Measurements from ENCODE around the gene MAGT1.
"Not testable (repeated sequence)": the region's sequence is repeated elsewhere in the genome, so short reads cannot be mapped to it uniquely, and the experiment has no call there.

The MAGT1 gene

DNA sequence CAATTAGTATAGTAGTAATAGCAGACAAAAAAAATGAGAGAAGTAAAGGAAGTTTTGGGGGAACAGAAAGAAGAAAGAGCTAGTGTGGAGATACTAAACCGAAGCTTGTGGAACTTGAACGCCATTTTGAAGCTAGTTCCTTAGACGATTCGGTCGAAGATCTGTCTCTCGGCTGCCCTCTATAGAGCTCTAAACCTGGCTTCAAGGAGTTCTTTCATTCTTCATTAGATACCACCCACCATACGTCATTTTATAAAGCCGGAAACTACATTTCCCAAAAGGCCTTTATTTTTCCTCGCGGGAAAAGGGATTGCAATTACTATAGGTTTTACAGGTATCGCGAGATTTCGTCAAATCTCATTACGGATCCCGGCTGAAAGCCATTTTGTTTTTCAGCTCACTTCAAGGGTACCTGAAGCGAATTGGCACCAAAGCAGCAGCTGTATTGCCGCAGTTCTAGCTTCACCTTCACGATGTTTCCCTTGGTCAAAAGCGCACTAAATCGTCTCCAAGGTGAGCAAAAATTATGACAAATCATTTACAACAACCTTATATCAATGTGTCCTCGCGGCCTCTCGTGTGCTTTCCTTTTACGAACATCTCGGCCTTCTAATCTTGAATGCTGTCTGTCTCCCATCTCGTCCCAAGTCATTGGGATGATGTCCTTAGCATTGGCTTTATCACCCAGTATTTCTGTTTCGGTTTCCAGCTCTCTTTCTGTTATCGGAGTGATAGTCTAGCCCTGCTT is 4.0 kb upstream of the MAGT1 start, which contains the start of gene COX7B:
COX7B (plus strand) TSS at position 388 of the 748 bp plus-strand sequence; CDS start at position 474, 86 bp downstream.
- H4K8ac ChIP-seq (ENCODE audit: low read depth, low read length) = peak within 1 kb of the TSS; percentile 56
- no peak within 1 kb of the TSS for H2AK5ac ChIP-seq (ENCODE audit: low read length)
- H3K4ac ChIP-seq (ENCODE audit: low read depth, low read length) = no peak within 1 kb of the TSS
- no peak within 1 kb of the TSS for H4K5ac ChIP-seq (ENCODE audit: low read length)
- peak within 1 kb of the TSS; percentile 76 for H3K27ac ChIP-seq (ENCODE audit: low read depth, low read length)
- H3K4me1 ChIP-seq (ENCODE audit: control insufficient read depth, low read depth, low read length) = no peaks in the 10 kb centered on the region
- no peak within 1 kb of the TSS for H2BK5ac ChIP-seq (ENCODE audit: low read length)
- no peak within 1 kb of the TSS for H3K23ac ChIP-seq (ENCODE audit: low read length)
- H3K56ac ChIP-seq (ENCODE audit: low read length) = peak within 1 kb of the TSS; percentile 85
- H3K4me2 ChIP-seq (ENCODE audit: low read length) = no peak within 1 kb of the TSS
- H3K79me1 ChIP-seq (ENCODE audit: low read length) = no peaks in the 10 kb centered on the region
- H3K36me3 ChIP-seq (ENCODE audit: control insufficient read depth, insufficient read depth, low read length) = no peaks in the 10 kb centered on the region
- no peaks in the 10 kb centered on the region for H3K27me3 ChIP-seq (ENCODE audit: insufficient read depth, low read length, poor library complexity)
- H3K79me2 ChIP-seq (ENCODE audit: control insufficient read depth, insufficient read depth, low read length) = peaks cover 19% of the 10 kb centered on the region
- H3K18ac ChIP-seq (ENCODE audit: low read length) = no peak within 1 kb of the TSS
- WGBS (ENCODE audit: extremely low coverage, insufficient coverage, low lambda C conversion rate) = no CpG with 5 or more reads among the region's 28 CpGs
- H3K4me3 ChIP-seq (ENCODE audit: low read length) = peak within 1 kb of the TSS; percentile 93
- peak; percentile 99 for DNase-seq
- no peak within 1 kb of the TSS for H2BK15ac ChIP-seq (replicated peaks; ENCODE audit: low read depth)
- peak within 1 kb of the TSS; percentile 86 for H3K9ac ChIP-seq (ENCODE audit: low read length)
- H2BK120ac ChIP-seq (ENCODE audit: low read depth, low read length) = no peak within 1 kb of the TSS

DNA sequence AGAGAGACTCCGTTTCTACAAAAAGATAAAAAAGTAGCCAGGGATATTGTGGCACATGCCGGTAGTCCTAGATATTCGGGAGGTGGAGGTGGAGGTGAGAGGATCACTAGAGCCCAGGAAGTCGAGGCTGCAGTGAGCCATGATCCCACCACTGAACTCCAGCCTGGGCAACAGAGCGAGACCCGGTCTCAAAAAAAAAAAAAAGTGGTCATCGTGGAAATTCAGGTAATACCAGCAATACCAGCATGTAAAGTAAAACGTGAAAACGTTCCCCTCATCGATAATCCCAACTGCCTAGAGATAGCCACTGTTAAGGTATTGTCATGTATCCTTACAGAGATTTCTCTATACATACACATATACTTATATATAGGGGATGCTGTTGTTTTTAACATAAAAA is 1.5 kb downstream of the MAGT1 start:
- Histone ChIP-seq H2AK5ac (ENCODE audit: low read length) (no peak overlapping the region), H3K36me3 (ENCODE audit: control insufficient read depth, insufficient read depth, low read length) (no peaks in the 10 kb centered on the region), H4K8ac (ENCODE audit: low read depth, low read length) (no peak overlapping the region), H3K27me3 (ENCODE audit: insufficient read depth, low read length, poor library complexity) (no peaks in the 10 kb centered on the region), H3K4me1 (ENCODE audit: control insufficient read depth, low read depth, low read length) (no peaks in the 10 kb centered on the region), H4K5ac (ENCODE audit: low read length) (no peak overlapping the region), H3K4me2 (ENCODE audit: low read length) (no peak overlapping the region), H3K23ac (ENCODE audit: low read length) (no peak overlapping the region), H3K79me1 (ENCODE audit: low read length) (no peaks in the 10 kb centered on the region), H3K18ac (ENCODE audit: low read length) (no peak overlapping the region), H3K4me3 (ENCODE audit: low read length) (no peak overlapping the region), H3K9ac (ENCODE audit: low read length) (no peak overlapping the region), H3K4ac (ENCODE audit: low read depth, low read length) (no peak overlapping the region), H3K79me2 (ENCODE audit: control insufficient read depth, insufficient read depth, low read length) (peaks cover 12% of the 10 kb centered on the region), H3K56ac (ENCODE audit: low read length) (no peak overlapping the region), H2BK120ac (ENCODE audit: low read depth, low read length) (no peak overlapping the region), H3K27ac (ENCODE audit: low read depth, low read length) (no peak overlapping the region), H2BK15ac (replicated peaks; ENCODE audit: low read depth) (no peak overlapping the region), H2BK5ac (ENCODE audit: low read length) (no peak overlapping the region)
- no CpG with 5 or more reads among the region's 10 CpGs for whole genome bisulfite sequencing (ENCODE audit: extremely low coverage, insufficient coverage, low lambda C conversion rate)
- no peak for DNase-seq

DNA sequence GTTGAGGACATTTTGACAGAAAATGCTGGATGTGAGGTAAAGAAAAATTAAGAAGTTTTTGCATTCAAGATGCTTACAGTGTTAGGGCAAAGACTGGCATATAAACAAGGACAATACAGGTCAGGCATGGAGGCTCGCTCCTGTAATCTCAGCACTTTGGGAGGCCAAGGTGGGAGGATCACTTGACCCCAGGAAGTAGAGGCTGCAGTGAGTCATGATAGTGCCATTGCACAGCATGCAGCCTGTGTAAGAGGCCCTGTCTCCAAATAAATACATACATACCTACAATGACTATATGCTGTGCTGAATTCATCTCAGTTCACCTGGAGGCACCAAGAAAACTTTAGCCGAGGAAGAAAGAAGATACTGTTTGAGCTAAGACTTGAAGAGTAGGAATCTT is 2.3 kb downstream of the MAGT1 start:
- Histone ChIP-seq H2AK5ac (ENCODE audit: low read length) (no peak overlapping the region), H2BK120ac (ENCODE audit: low read depth, low read length) (no peak overlapping the region), H3K36me3 (ENCODE audit: control insufficient read depth, insufficient read depth, low read length) (no peaks in the 10 kb centered on the region), H2BK15ac (replicated peaks; ENCODE audit: low read depth) (no peak overlapping the region), H2BK5ac (ENCODE audit: low read length) (no peak overlapping the region), H3K79me2 (ENCODE audit: control insufficient read depth, insufficient read depth, low read length) (peaks cover 12% of the 10 kb centered on the region), H4K5ac (ENCODE audit: low read length) (no peak overlapping the region), H3K27ac (ENCODE audit: low read depth, low read length) (no peak overlapping the region), H4K8ac (ENCODE audit: low read depth, low read length) (no peak overlapping the region), H3K27me3 (ENCODE audit: insufficient read depth, low read length, poor library complexity) (no peaks in the 10 kb centered on the region), H3K9ac (ENCODE audit: low read length) (no peak overlapping the region), H3K56ac (ENCODE audit: low read length) (no peak overlapping the region), H3K23ac (ENCODE audit: low read length) (no peak overlapping the region), H3K79me1 (ENCODE audit: low read length) (no peaks in the 10 kb centered on the region), H3K4me3 (ENCODE audit: low read length) (no peak overlapping the region), H3K18ac (ENCODE audit: low read length) (no peak overlapping the region), H3K4me1 (ENCODE audit: control insufficient read depth, low read depth, low read length) (no peaks in the 10 kb centered on the region), H3K4ac (ENCODE audit: low read depth, low read length) (no peak overlapping the region), H3K4me2 (ENCODE audit: low read length) (no peak overlapping the region)
- no CpG with 5 or more reads among the region's 2 CpGs for WGBS (ENCODE audit: extremely low coverage, insufficient coverage, low lambda C conversion rate)
- no peak for DNase-seq

DNA sequence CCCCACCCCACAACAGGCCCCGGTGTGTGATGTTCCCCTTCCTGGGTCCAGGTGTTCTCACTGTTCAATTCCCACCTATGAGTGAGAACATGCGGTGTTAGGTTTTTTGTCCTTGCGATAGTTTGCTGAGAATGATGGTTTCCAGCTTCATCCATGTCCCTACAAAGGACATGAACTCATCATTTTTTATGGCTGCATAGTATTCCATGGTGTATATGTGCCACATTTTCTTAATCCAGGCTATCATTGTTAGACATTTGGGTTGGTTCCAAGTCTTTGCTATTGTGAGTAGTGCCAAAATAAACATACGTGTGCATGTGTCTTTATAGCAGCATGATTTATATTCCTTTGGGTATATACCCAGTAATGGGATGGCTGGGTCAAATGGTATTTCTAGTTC is 13.8 kb downstream of the MAGT1 start:
- H2BK5ac ChIP-seq (ENCODE audit: low read length); H3K18ac ChIP-seq (ENCODE audit: low read length); H3K4me1 ChIP-seq (ENCODE audit: control insufficient read depth, low read depth, low read length); H2BK120ac ChIP-seq (ENCODE audit: low read depth, low read length); H3K36me3 ChIP-seq (ENCODE audit: control insufficient read depth, insufficient read depth, low read length); H3K23ac ChIP-seq (ENCODE audit: low read length); H3K4ac ChIP-seq (ENCODE audit: low read depth, low read length); H2BK15ac ChIP-seq (replicated peaks; ENCODE audit: low read depth); H3K79me2 ChIP-seq (ENCODE audit: control insufficient read depth, insufficient read depth, low read length); H3K27me3 ChIP-seq (ENCODE audit: insufficient read depth, low read length, poor library complexity); H4K8ac ChIP-seq (ENCODE audit: low read depth, low read length); H3K4me2 ChIP-seq (ENCODE audit: low read length); H4K5ac ChIP-seq (ENCODE audit: low read length); H3K4me3 ChIP-seq (ENCODE audit: low read length); H2AK5ac ChIP-seq (ENCODE audit: low read length); DNase-seq; H3K56ac ChIP-seq (ENCODE audit: low read length); H3K9ac ChIP-seq (ENCODE audit: low read length); H3K79me1 ChIP-seq (ENCODE audit: low read length); H3K27ac ChIP-seq (ENCODE audit: low read depth, low read length): not testable (repeated sequence)
- no CpG with 5 or more reads among the region's 4 CpGs for WGBS (ENCODE audit: extremely low coverage, insufficient coverage, low lambda C conversion rate)

DNA sequence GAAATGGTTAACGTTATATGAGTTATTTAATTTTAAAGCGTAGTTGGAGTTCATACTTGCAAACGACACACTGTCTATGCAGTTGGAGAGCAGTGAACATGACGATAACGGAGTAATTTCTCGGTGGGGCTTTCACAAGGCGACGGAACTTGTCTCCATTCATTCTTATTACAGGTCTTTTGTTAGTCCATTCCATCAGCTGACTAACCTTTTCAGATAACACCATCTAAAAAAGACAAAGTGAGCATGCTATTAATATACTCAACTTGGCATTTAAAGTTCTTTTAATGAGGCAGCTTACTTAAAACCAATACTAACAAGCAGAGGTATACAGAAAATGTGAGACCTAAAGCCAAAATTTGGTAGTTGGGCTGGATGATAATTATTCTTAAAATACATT is 19.9 kb downstream of the MAGT1 start:
- H3K27ac ChIP-seq (ENCODE audit: low read depth, low read length) = no peak overlapping the region
- WGBS (ENCODE audit: extremely low coverage, insufficient coverage, low lambda C conversion rate) = no CpG with 5 or more reads among the region's 8 CpGs

DNA sequence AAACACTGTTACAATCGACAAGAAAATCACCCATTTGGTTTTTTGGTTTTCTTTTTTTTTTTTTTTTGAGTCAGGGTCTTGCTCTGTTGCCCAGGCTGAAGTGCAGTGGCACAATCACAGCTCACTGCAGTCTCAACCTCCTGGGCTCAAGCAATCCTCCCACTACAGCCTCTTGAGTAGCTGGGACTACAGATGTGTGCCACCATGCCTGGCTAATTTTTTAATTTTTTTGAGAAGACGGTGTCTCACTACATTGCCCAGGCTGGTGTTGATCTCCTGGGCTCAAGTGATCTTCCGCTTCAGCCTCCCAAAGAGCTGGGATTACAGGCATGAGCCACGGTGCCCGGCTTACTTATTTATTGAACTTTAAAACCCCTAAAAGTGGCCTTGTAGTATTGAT is 63.7 kb downstream of the MAGT1 start:
- not testable (repeated sequence) for H3K79me2 ChIP-seq (ENCODE audit: control insufficient read depth, insufficient read depth, low read length); H3K9ac ChIP-seq (ENCODE audit: low read length); H3K27ac ChIP-seq (ENCODE audit: low read depth, low read length); H3K79me1 ChIP-seq (ENCODE audit: low read length); H3K4me1 ChIP-seq (ENCODE audit: control insufficient read depth, low read depth, low read length); H3K18ac ChIP-seq (ENCODE audit: low read length); H3K4ac ChIP-seq (ENCODE audit: low read depth, low read length); H2BK5ac ChIP-seq (ENCODE audit: low read length); H3K23ac ChIP-seq (ENCODE audit: low read length); H3K27me3 ChIP-seq (ENCODE audit: insufficient read depth, low read length, poor library complexity); H2BK120ac ChIP-seq (ENCODE audit: low read depth, low read length); H4K5ac ChIP-seq (ENCODE audit: low read length); H3K56ac ChIP-seq (ENCODE audit: low read length); DNase-seq; H3K36me3 ChIP-seq (ENCODE audit: control insufficient read depth, insufficient read depth, low read length); H3K4me3 ChIP-seq (ENCODE audit: low read length); H4K8ac ChIP-seq (ENCODE audit: low read depth, low read length); H2BK15ac ChIP-seq (replicated peaks; ENCODE audit: low read depth); H3K4me2 ChIP-seq (ENCODE audit: low read length); H2AK5ac ChIP-seq (ENCODE audit: low read length)
- no CpG with 5 or more reads among the region's 5 CpGs for WGBS (ENCODE audit: extremely low coverage, insufficient coverage, low lambda C conversion rate)

More for the DNA sequence above, 19.9 kb downstream of the MAGT1 start:
- no peak overlapping the region for H2AK5ac ChIP-seq (ENCODE audit: low read length)
- no peaks in the 10 kb centered on the region for H3K4me1 ChIP-seq (ENCODE audit: control insufficient read depth, low read depth, low read length)
- no peak overlapping the region for H2BK15ac ChIP-seq (replicated peaks; ENCODE audit: low read depth)
- no peaks in the 10 kb centered on the region for H3K36me3 ChIP-seq (ENCODE audit: control insufficient read depth, insufficient read depth, low read length)
- H4K8ac ChIP-seq (ENCODE audit: low read depth, low read length) = no peak overlapping the region
- H3K4ac ChIP-seq (ENCODE audit: low read depth, low read length) = no peak overlapping the region
- no peak overlapping the region for H2BK120ac ChIP-seq (ENCODE audit: low read depth, low read length)
- H4K5ac ChIP-seq (ENCODE audit: low read length) = no peak overlapping the region
- no peak overlapping the region for H3K9ac ChIP-seq (ENCODE audit: low read length)
- H3K79me1 ChIP-seq (ENCODE audit: low read length) = no peaks in the 10 kb centered on the region
- no peaks in the 10 kb centered on the region for H3K79me2 ChIP-seq (ENCODE audit: control insufficient read depth, insufficient read depth, low read length)
- H3K18ac ChIP-seq (ENCODE audit: low read length) = no peak overlapping the region
- DNase-seq = no peak
- H3K4me3 ChIP-seq (ENCODE audit: low read length) = no peak overlapping the region
- H3K23ac ChIP-seq (ENCODE audit: low read length) = no peak overlapping the region
- H3K56ac ChIP-seq (ENCODE audit: low read length) = no peak overlapping the region
- no peak overlapping the region for H2BK5ac ChIP-seq (ENCODE audit: low read length)
- no peaks in the 10 kb centered on the region for H3K27me3 ChIP-seq (ENCODE audit: insufficient read depth, low read length, poor library complexity)
- H3K4me2 ChIP-seq (ENCODE audit: low read length) = no peak overlapping the region
